ENCODE measurements around the gene ANKS1A.

ANKS1A gene

GRCh38 chr6:35082046-35082732, 193.1 kb downstream of the ANKS1A start:
- no peaks in the 10 kb centered on the region for H3K4me1 Mint-ChIP-seq
- ATAC-seq (no peak), DNase-seq (no peak)
- no peaks in the 10 kb centered on the region for H3K9me3 Mint-ChIP-seq
- peak overlapping the region in 1 of 2 donors; percentile 76 for H3K27ac Mint-ChIP-seq
- no peak overlapping the region for H3K4me3 Mint-ChIP-seq
- no peaks in the 10 kb centered on the region for H3K27me3 Mint-ChIP-seq

- H3K27ac Mint-ChIP-seq = peak overlapping the region in 1 of 2 donors; percentile 76
- no peaks in the 10 kb centered on the region for H3K9me3 Mint-ChIP-seq
- ATAC-seq (no peak), DNase-seq (no peak)
- H3K27me3 Mint-ChIP-seq = no peaks in the 10 kb centered on the region
- H3K4me1 Mint-ChIP-seq = no peaks in the 10 kb centered on the region
- no peak overlapping the region for H3K4me3 Mint-ChIP-seq
These were observed 193.8 kb downstream of the ANKS1A start for GRCh38 chr6:35082733-35083403.

GRCh38 chr6:35083507-35083906, 194.5 kb downstream of the ANKS1A start:
- DNase-seq (no peak), ATAC-seq (no peak)
- Mint-ChIP-seq H3K27ac (no peak overlapping the region), H3K9me3 (no peaks in the 10 kb centered on the region), H3K27me3 (no peaks in the 10 kb centered on the region), H3K4me3 (no peak overlapping the region), H3K4me1 (no peaks in the 10 kb centered on the region)

- no peaks in the 10 kb centered on the region for H3K27me3 Mint-ChIP-seq
- H3K9me3 Mint-ChIP-seq = no peaks in the 10 kb centered on the region
- H3K27ac Mint-ChIP-seq = peak overlapping the region in 1 of 2 donors; percentile 7
- DNase-seq = no peak
- no peaks in the 10 kb centered on the region for H3K4me1 Mint-ChIP-seq
- H3K4me3 Mint-ChIP-seq = no peak overlapping the region
- no peak for ATAC-seq
These were observed 195.0 kb downstream of the ANKS1A start for GRCh38 chr6:35084041-35084491.

- H3K27me3 Mint-ChIP-seq = no peaks in the 10 kb centered on the region
- no peaks in the 10 kb centered on the region for H3K9me3 Mint-ChIP-seq
- DNase-seq = no peak
- no peak for ATAC-seq
- no peaks in the 10 kb centered on the region for H3K4me1 Mint-ChIP-seq
- H3K4me3 Mint-ChIP-seq = no peak overlapping the region
- H3K27ac Mint-ChIP-seq = no peak overlapping the region
These were observed 195.6 kb downstream of the ANKS1A start for GRCh38 chr6:35084511-35085203.

- no peaks in the 10 kb centered on the region for H3K9me3 Mint-ChIP-seq
- DNase-seq (no peak), ATAC-seq (no peak)
- H3K4me3 Mint-ChIP-seq = no peak overlapping the region
- H3K4me1 Mint-ChIP-seq = no peaks in the 10 kb centered on the region
- H3K27me3 Mint-ChIP-seq = no peaks in the 10 kb centered on the region
- H3K27ac Mint-ChIP-seq = no peak overlapping the region
These were observed 196.6 kb downstream of the ANKS1A start for GRCh38 chr6:35085359-35086281.

- Mint-ChIP-seq H3K4me3 (no peak overlapping the region), H3K9me3 (no peaks in the 10 kb centered on the region), H3K4me1 (no peaks in the 10 kb centered on the region), H3K27me3 (no peaks in the 10 kb centered on the region), H3K27ac (no peak overlapping the region)
- DNase-seq (no peak), ATAC-seq (no peak)
These were observed 197.2 kb downstream of the ANKS1A start for GRCh38 chr6:35086282-35086632.

- DNase-seq (no peak), ATAC-seq (no peak)
- no peaks in the 10 kb centered on the region for H3K9me3 Mint-ChIP-seq
- no peaks in the 10 kb centered on the region for H3K27me3 Mint-ChIP-seq
- no peak overlapping the region for H3K27ac Mint-ChIP-seq
- H3K4me3 Mint-ChIP-seq = no peak overlapping the region
- H3K4me1 Mint-ChIP-seq = no peaks in the 10 kb centered on the region
These were observed 197.7 kb downstream of the ANKS1A start for GRCh38 chr6:35086636-35087360.

GRCh38 chr6:35087361-35088280, 198.6 kb downstream of the ANKS1A start:
- Mint-ChIP-seq H3K9me3 (no peaks in the 10 kb centered on the region), H3K4me1 (no peaks in the 10 kb centered on the region), H3K27ac (no peak overlapping the region), H3K4me3 (no peak overlapping the region), H3K27me3 (no peaks in the 10 kb centered on the region)
- no peak for DNase-seq
- ATAC-seq = no peak

GRCh38 chr6:35088281-35089215, 199.5 kb downstream of the ANKS1A start:
- ATAC-seq = no peak
- no peaks in the 10 kb centered on the region for H3K27me3 Mint-ChIP-seq
- H3K9me3 Mint-ChIP-seq = no peaks in the 10 kb centered on the region
- H3K4me1 Mint-ChIP-seq = no peaks in the 10 kb centered on the region
- no peak for DNase-seq
- H3K4me3 Mint-ChIP-seq = no peak overlapping the region
- H3K27ac Mint-ChIP-seq = peak overlapping the region in 1 of 2 donors; percentile 78

GRCh38 chr6:35089216-35089934, 200.3 kb downstream of the ANKS1A start:
- H3K4me3 Mint-ChIP-seq = no peak overlapping the region
- no peaks in the 10 kb centered on the region for H3K27me3 Mint-ChIP-seq
- ATAC-seq (no peak), DNase-seq (no peak)
- H3K27ac Mint-ChIP-seq = no peak overlapping the region
- no peaks in the 10 kb centered on the region for H3K4me1 Mint-ChIP-seq
- no peaks in the 10 kb centered on the region for H3K9me3 Mint-ChIP-seq

GRCh38 chr6:35089935-35090505, 201.0 kb downstream of the ANKS1A start:
- ATAC-seq = no peak
- Mint-ChIP-seq H3K9me3 (no peaks in the 10 kb centered on the region), H3K4me3 (no peak overlapping the region), H3K4me1 (no peaks in the 10 kb centered on the region), H3K27ac (no peak overlapping the region), H3K27me3 (no peaks in the 10 kb centered on the region)
- DNase-seq = no peak
